NCI-H1930 (cell line): ENCODE data around the gene AP5Z1.

Experiments used
- DNase-seq, 2 experiments: peaks; one replicate each; lab custom pipeline; 2025; lab: John Stamatoyannopoulos, UW

Gene AP5Z1

DNA sequence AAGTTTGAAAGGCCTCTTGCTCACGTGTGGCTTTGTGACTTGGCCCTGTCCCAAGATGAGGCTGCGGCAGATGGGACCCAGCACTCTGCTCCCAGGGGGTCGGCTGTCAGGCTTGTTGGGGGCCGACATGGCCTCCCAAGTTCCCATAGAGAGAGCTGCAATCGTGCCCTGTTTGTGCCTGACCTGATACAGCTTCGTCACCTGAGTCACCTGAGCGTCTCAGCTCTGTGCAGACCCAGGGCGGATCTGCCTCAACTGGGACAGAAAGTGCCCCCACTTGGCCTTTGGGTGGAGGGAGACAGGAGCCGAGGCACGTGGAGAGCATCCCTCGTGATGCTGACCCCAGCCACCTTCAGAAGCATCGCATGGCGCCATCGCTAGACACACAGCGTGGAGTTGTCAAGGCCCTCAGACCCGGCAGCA is 64.7 kb downstream of the AP5Z1 start:
- DNase-seq, result no peak
